CD1c-positive myeloid dendritic cell (primary cell): ENCODE data around the gene GRB10.
A peak's percentile ranks its signal among the peaks of the same experiment; 100 is the strongest.
"Not testable (repeated sequence)": the region's sequence is repeated elsewhere in the genome, so short reads cannot be mapped to it uniquely, and the experiment has no call there.

Source experiments
- DNase-seq: peaks from one replicate; pipeline ENCODE4 v3.0.0-alpha.2; 2016; ENCODE audit errors: extremely low spot score

The GRB10 gene

DNA sequence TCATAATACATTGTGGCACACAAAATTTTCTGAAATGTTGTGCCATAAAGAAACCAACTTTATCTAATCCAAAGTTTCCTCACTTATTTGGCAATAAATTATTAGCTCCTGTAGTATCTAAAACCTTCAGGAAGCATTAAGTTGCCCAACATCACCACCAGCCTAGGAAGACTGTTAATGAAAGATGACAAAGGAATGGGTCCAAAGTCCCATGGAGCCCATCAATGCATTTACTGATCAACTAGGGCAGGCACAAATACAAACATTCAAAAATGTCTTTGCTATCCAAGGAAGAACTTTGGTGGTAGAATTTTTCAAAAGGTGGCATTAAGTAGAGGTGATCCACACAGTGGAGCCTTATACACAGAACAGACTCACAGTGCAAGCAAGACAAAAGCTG lies 4.5 kb downstream of the GRB10 start:
- no peak for DNase-seq

DNA sequence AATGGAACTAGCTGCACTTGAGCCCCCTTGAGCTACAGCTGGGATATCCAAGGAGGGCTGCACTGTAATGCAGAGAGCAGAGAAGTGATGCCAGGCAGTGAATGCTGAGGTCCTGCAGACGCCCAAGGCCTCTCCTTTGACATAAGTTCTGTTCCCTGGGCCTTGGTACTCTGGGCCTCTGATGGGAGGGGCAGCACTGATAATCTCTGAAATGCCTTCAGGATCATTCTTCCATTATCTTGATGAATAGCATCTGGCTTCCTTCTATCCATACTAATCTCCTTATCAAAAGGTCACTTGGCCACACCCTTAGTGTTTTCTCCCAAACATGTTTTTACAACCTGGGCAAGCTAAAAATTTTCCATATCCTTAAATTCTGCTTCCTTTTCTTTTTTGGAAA lies 6.9 kb downstream of the GRB10 start:
- DNase-seq: no peak

GRCh38 chr7:50775231-50775630 lies 7.5 kb downstream of the GRB10 start:
- DNase-seq: no peak

DNA sequence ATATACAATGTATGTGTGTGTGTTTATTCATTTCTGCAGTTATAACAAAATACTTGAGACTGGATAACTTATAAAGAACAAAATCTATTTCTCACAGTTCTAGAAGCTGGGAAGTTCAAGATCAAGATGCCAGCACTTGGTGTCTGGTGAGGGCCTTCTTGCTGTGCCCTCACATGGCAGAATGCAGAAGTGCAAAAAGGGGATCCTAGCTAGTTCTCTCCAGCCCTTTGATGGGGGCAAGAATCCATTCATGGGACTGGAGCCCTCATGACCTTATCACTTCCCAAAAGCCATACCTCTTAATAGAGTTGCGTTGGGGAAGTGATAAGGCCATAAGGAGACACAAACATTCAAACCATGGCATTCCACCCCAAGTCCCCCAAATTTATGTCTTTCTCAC lies 8.4 kb downstream of the GRB10 start:
- DNase-seq: peak; percentile 11

- not testable (repeated sequence) for DNase-seq
Observed at GRCh38 chr7:50773071-50773470, 9.6 kb downstream of the GRB10 start.

GRCh38 chr7:50771120-50772002 lies 11.3 kb downstream of the GRB10 start:
- DNase-seq: no peak

DNA sequence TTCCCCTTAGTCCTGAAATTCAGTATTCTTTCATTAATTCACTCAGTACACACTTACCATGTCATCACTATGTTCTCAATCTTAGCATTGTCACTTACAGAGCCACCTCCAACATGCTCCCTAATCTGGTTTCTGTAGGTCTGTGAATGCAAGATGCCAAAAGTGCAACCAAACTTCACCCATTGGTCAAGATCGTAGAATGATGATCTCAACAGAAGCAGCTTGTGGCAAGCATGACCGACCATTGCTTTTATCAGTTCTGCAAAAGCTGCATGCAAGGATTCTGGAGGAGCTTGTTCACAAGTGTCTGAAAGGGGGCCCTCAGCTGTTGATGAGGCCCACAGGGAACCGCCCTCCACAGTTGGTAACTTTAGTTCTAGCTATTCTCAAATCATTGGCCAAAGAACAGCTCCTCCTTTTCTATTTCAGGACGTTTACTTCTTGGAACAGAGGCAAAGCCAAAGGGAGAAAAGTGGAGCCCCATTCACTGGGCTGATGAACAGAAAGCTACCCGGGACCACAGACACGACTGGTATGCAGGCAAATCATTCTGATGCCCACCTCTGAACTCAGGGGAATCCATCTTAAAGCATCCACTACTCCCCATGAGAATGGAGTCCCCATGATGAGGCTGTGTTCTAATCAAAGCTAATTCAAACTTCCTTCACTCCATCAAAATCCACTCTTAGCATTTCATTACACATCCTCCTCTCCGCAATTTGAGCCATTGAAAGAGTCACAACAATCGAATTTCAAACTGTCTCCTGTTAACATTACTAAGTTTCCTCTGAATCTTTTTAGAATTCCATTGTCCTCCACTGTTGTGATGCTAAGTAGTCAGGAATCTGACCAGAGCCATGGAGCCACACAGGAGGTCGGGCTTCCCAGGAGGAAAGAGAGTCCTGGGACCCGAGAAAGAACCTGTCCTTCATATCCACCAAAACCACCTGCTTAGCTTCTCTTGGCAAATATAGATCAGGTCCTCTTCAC lies 13.9 kb downstream of the GRB10 start:
- DNase-seq: no peak

DNA sequence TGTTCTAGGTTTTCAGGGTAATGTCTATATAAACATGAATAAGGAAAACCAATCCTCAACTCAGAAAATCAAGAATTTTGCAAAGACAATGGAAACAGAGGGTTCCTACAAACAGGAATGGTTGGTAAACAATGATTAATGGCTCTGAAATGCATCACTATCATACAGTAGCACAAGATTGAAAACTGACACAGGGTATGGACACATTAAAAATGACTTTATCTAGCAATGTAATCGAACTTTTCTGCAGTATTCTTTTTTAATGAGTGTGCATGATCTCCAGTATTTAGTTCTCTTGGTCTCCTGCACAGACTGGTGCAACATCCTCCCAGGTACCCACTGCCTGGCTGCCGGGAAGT lies 15.9 kb downstream of the GRB10 start:
- DNase-seq: no peak

DNA sequence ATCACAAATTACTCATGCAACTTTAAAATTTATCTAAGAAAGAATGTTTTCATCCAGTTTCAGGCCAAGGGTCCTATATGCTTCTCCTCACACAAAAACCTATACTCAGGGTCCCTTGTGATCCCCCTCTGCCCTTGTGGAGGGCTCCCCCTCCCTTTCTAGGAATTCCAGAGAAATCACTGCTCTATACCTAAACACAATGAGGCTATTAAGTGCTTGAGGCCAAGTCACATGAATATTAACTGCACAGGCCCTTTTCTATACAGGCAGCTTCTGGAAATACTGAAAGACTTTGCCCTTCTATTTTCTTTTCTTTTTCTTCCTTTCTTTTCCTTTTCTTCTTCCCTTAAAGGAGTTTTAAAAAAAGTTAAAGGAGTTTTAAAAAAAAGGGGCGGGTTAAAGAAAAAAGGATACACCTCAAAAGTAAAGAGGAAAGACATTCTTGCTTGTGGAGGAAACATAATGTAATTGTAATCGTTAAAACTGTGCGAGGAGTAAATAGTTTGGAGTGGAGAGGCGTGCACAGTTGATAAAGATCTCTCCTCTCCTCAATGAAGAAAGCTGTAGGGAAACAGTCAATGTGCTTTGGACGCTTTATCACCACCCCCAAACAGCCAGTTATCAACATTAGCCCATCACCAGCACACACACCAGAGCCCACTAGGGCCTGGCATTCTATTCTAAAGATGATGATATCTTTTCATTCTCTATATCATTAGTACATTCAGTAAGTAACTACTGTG lies 16.4 kb downstream of the GRB10 start:
- no peak for DNase-seq

DNA sequence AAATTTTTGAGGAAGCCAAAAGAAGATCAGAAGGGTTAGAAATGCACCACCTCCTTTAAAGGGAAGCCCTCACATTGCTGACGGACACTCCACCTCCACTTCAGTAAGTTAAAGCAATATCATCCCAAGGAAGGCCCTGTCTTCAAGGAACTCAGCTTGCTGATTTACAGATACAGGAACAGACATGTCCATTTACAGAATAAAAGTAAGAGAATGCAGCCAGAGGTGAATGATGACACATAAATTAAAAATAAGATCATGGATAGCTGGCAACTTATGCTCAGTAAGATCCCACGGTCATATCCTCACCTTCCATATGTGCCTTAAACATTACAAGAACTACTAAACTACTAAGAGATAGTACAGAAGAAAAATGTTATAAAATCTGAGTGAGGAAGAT lies 20.4 kb downstream of the GRB10 start:
- no peak for DNase-seq

DNA sequence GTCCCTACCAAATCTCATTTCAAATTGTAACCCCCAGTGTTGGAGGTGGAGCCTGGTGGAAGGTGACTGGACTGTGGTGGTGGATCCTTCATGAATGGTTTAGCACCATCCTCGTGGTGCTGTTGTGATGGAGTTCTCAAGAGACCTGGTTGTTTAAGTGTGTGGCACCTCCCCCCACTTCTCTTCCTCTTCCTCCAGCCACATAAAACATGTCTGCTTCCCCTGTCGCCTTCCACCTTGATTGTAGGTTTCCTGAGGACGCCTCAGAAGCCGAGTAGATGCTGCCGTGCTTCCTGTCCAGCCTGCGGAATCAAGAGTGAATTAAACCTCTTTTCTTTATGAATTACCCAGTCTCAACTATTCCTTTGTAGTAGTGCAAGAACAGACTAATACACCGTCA lies 21.0 kb downstream of the GRB10 start:
- DNase-seq: no peak

GRCh38 chr7:50757703-50758390 lies 24.8 kb downstream of the GRB10 start:
- no peak for DNase-seq

- DNase-seq: no peak
Observed at GRCh38 chr7:50756180-50756579, 26.5 kb downstream of the GRB10 start.

- DNase-seq: no peak
Observed at GRCh38 chr7:50754684-50755083, 28.0 kb downstream of the GRB10 start.

GRCh38 chr7:50754241-50754640 lies 28.5 kb downstream of the GRB10 start:
- DNase-seq: no peak

DNA sequence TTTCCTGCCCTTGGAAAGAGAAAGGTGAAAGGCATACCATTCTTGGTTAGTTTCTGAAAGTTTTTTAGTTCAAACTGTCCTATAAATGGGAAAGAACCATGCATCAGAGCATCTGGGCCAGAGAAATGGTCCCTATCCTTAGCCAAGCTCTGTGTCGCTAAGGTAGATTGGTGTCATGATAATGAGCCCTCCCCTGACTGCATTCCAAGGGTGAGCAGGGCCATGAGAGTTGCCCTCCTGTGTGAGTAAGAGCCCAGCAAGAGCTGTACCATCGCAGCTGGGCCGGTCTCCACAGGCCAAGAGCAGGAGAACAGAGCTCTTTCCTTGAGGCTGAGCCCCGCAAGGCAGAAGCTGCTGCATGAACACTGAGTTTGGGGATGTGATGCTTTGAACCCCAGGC lies 30.3 kb downstream of the GRB10 start:
- no peak for DNase-seq

DNA sequence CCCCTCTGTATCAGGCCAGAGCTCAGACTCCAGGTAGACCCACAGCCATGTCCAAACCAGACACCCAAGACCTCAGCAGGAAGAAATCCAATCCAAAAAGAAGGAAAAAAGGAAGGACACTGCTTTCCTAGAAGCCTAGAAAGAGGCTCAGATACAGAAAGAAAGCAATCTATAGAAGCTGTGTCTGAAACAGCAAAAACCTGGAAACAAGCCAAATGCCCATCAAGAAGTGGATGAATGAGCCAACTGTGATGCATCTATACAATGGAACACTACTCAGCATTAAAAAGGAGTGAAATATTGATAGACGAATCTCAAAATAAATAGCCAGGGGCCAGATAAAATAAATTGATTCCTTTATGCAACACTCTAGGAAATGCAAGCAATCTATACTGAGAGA lies 31.6 kb downstream of the GRB10 start:
- no peak for DNase-seq

DNA sequence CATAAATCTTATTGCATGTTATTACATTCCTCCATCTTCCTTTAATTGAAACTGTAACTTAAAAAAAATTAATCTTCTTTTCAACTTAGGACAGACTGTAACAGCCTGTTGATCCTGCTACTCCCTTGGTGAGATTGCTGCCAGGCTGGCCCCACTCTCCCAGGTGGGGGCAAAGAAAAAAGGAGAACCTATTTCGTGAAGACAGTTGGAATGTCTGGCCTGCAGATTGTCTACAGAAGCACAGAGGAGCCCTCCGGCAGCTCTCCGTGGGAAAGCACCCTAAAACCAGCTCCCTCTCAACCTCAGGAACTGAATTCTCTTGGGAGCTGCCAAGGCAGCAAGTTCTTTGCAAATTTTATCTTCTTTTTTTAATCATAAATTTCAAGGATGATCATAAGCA lies 32.8 kb downstream of the GRB10 start:
- no peak for DNase-seq

DNA sequence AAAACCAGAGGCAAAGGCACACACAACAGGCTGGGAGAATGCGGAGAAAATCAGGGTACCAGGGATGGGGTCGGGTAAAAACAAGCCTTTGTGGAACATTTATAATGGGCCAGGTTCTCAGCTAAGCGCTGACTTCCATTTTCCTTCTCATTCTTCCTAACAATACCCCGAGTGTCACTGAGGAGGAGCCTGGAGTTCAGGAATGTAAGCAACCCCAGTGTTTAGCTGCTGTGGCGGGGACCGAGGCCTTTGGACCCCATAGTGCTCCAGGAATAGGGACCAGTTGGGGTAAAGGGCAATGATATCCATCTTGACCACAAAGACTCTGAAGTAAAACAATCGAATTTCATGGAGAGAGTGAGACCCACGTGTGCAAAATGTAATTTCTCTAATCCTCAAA lies 34.2 kb downstream of the GRB10 start:
- DNase-seq: no peak

DNA sequence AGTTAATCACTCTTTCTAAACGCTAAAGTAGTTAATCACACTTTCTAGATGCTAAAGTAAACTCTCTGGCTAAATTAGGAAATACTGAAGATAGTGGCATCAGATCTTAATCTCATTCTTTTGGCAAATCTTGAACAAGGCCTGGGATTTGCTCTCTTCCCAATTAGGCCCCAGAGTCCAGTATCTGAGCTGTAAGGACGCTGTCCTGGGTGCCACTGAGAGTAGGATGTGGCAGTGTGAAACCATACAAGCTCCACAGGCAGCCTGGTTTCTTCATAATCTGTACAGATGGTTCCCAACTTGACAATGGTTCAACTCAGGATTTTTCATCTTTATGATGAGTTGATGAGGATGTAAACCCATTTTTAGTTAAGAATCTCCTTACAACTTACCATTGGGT lies 36.9 kb downstream of the GRB10 start:
- DNase-seq: no peak

DNA sequence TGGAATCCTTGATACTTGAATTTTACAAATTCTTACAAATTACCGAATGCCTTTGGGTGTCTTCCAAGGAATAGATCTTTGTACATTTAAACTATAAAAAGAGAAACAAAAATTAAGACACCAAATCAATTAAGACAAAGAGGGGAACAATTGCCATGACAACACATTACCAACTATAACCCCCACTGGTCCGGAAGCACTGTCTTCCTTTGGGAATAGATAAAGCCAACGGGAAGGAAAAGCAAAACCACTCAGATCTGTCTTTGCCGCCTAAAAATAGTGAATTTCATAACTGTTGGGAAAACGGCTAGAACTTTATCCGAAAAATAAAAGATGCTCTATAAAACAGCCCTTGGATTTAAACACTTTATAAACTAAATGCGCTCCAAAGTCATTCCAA lies 37.4 kb downstream of the GRB10 start:
- no peak for DNase-seq

DNA sequence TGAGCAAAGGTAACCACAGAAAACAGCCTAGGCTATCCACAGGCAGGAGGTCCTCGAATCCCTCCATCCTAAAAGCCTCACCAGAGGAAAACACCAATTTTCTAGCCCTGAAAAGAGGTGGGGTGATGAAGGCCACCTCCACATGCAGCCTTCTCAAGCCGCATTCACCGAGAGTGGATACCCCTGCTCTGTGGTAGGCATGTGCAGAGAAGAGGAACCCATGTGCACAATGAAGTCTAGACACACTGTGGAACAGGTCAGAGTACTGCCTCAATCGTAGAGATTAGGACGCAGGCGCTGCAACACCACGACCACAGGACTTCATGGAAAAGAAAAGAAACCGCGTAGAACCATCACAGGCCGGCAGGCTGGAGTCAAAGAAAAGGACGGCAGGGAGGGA lies 38.8 kb downstream of the GRB10 start:
- DNase-seq: no peak
